GM19035 (cell line): ENCODE measurements around the gene SREK1IP1.
A peak's percentile ranks its signal among the peaks of the same experiment; 100 is the strongest.

Experiments
- ATAC-seq: cut with Tn5 transposase; IDR thresholded peaks from one replicate; pipeline ENCODE4 v1.9.1; 2021; ENCODE audit not compliant: unreplicated experiment

The SREK1IP1 gene

DNA sequence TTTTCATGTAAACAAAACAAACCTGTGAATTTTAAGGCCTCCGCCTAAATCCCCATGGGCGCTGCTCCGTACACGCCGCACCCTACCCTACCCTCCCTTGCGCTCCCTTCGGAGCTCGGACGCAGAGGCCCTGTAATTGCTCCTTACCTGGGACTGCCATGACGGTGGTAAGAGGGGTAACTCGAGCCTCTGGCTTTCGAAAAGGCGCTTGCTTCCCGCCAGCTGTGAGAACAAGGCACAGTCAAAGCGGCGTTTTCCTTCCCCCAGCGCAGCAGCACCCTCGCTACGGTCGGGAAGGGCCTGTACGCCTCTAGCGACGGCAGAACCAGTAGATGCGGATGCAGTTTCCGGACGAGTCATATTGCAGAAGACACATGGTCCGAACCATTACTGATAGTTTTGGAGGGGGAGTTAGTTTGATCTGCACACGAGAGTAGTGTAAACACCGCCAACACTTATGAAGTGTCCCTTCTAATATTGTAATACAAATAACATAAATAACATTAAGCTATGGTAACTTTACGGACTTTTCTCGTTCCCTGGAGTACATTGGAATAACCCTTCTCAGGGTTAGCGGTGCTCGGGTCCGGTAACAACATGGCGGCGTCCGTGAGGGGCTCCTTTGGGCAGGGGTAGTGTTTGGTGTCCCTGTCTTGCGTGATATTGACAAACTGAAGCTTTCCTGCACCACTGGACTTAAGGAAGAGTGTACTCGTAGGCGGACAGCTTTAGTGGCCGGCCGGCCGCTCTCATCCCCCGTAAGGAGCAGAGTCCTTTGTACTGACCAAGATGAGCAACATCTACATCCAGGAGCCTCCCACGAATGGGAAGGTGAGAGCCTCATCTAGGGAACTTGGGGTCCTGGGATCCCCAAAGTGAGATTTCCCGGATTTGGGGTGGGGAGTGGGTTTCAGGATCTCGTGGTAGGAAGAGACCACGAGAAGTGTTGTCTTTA, at the start of gene SREK1IP1, which contains the start of gene CWC27:
TSS of gene SREK1IP1 (minus strand) at position 334 of the 955 bp plus-strand sequence. CDS start at position 160, 174 bp downstream.
TSS of gene CWC27 (plus strand) at position 573 of the 955 bp plus-strand sequence. CDS start at position 790, 217 bp downstream.
- ATAC-seq: peak; percentile 98

DNA sequence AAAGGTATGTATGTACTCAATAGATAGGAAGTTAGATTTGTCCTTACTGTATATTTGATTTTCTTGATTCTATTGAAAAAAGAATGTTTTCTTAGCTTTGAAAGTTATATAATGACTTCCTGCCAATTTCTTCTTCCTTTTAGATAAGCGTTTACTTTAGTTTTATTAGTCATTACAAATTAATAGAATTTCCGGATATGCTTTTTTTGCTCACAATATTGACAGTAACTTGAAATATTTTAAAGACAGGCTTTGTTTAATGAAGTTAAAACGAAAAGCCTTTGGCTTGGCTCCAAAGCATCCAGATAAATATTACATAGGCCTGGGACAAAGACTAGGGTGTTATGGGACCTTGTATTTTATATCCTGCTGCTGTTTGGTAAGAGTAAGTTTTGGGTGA, 49.8 kb upstream of the SREK1IP1 start:
- no peak for ATAC-seq

DNA sequence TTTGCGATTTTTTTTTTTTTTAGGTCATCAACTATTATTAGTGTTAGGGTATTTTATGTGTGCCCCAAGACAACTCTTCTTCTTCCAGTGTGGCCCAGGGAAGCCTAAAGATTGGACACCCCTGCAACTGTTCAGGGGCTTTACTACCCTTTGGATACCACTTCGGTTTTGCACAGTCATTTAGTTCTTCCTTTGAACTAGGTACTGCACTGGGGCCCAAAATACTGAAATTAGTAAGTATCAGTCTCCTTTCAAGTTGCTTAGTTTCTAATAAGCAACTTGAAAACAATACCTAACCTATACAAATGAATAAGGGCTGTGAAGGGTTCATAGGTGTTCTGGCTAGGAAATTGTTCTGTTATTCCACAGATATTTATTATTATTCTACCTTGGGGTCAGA, 45.6 kb upstream of the SREK1IP1 start:
- peak; percentile 97 for ATAC-seq

DNA sequence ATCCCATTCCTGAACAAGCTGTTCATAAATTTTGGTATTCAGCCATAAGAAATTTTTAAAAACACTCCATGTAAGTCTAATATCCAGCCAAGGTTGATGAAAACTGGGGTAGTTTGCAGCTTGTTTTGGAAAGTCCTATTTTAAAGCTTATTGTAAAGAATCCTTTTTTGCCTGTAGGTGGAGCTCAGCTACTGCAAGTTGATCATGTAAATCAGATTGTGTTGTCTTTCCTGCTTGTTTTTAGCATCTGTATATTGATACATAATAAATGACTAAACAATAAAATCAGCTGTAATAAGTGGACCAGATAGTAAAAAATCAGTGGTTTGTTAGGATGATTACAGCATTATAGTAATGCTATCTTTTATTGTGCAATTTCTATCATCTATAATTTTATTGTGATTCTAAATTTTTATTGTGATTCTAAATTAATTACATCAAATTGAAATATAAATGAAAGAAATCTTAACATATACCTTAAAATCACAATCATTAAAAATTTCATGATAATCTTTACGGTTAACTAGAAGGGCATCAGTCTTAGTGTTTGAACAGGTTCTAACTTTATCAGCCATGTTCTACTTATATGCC, 42.7 kb upstream of the SREK1IP1 start:
- ATAC-seq: peak; percentile 49

DNA sequence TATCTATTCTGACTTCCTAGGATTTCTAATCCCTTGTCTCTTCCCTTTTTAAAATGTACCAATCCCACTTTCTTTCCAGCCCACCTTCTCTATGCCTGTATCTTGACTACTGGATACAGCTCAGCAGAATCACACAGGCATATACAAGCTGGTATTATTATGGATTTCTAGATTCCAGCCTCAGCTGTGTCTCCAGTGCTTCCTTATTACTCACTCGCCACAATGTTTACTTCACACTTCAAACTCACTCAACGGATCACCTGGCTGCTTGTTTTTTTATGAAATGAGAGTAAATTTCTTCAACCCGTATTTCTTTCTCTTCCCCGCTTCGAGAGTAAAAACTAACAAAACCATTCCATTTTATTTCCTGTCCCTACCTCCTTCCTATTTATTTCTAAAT, 39.0 kb upstream of the SREK1IP1 start:
- no peak for ATAC-seq

DNA sequence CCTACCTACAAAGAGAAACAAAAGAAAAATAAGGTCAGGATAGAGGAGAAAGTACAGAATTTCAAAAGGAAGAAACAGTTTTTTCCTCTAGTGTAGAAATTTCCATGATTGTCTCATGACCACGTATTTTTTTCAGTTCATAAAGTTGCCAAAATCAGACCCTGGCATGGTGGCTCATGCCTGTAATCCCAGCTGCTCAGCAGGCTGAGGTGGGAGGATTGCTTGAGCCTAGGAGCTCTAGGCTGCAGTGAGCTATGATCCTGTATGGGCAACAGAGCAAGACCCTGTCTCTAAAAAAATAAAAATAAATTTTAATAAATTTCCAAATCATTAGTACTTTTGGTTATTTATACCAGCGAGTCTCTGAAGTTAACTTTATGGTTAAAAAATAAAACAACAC, 38.0 kb upstream of the SREK1IP1 start:
- no peak for ATAC-seq

DNA sequence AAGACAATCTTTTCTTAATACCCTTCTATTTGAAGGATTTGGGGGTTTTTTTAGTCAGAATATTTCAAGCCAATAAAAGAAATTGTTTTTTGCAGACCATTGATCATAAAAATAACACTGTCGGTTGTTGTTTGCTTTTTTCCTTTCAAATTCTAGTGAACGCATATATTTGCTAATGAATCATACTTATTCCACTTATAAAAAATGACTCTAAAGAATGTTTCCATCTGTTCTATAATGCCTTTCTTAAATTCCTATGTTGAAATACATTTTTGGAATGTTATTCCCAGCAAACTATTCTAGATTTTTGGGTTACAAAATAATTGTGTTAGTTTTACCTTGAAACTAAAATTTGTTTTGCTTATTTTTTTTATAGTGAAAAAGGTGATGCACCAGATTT, 32.4 kb upstream of the SREK1IP1 start:
- no peak for ATAC-seq

DNA sequence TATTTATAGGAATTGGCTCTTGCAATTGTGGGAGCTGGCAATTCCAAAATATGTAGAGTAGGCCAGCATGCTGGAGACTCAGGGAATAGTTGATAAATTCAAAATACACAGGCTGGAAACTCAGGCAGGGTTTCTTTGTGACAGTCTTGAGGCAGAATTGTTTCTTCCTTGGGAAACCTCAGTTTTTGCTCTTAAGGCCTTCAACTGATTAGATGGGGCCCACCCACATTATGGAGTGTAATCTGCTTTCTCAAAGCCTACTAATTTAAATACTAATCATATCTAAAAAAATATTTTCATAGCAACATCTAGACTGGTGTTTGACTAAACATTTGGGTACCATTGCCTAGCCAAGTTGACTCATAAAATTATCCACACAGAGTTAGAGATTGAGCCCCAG, 27.8 kb upstream of the SREK1IP1 start:
- no peak for ATAC-seq

DNA sequence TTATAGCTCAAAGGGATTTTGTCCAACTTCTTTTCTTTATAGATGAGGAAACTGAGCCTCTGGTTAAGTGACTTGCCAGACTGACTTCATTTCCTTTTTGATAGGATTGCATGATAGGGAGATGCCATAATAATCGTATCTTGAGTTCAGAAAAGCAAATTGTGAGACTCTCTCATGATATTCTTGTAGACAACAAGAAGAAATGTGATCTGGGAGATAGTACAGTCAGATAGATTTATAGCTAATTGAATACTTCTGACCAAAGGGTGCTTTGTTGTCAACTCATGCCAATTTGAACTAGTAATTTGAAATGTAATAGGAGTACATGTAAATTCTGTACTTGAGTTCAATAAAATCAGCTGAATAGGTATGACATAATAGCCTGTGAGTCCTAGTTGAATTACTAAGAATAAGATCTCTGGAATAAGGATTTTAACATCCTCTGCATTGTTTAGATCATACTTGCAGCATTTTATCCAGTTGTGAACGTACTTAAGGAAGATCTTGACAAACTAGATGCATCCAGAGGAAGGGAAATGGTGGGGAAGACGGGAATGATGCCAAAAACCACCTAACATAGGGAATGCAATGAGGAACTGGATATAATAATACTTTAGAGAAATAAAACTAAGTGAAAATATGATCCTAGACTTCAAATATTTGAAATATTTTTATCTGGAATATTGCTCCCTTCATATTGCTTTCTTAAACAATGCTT, 25.7 kb upstream of the SREK1IP1 start:
- no peak for ATAC-seq

DNA sequence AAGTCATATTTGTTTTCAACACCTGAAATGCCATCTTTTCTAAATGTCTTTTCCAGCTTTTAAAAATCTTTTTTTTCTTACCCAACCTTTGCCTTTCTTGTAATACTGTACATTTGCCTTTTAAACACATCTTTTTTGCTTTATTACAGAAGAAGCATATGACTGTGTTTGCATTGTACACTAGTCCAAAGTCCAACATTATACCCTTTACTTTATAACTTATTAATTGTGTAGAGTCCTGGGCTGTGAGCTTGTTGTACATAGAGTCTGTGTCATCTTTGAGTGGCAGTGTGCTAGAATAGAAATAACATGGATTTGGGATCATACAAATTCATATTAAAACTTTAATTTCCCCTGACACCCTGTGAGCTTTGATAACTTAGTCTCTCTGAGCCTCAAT, 24.0 kb upstream of the SREK1IP1 start:
- no peak for ATAC-seq

DNA sequence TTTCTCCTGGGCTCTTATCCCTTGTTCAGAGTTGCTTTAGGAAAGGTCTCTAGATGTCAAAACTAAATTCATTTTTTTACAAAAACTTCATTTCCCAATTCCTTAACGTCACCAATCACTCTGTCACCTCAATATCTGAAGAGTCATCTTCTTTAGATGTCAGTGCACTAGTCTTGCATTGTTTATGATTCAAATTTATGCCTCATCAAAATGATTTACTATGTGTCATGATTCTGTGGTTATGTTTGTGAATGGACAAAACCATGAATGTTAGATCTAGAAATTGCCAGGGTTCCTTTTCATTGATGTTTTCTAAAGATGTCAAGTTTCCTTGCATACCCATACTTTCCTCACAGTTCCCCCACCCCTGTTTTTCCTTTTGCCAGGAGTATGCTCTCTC, 21.7 kb upstream of the SREK1IP1 start:
- no peak for ATAC-seq

DNA sequence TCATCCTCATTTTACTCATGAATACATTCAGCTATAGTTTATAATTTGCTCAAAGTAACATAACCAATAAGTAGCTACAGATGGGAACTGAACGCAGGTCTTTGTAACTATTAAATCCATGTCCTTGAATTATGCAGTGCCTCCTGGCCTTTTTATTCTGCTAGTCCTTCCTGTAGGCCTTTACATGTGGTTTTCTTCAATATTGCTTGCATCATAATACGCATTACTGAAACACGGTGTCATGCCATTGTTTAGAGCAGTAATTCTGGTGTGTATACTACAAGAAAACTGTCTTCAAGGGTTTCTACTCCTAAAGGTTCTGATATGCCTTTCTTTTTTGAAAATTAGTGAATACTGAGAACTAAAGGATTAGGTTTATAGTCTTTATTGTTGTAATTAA, 21.0 kb upstream of the SREK1IP1 start:
- no peak for ATAC-seq

DNA sequence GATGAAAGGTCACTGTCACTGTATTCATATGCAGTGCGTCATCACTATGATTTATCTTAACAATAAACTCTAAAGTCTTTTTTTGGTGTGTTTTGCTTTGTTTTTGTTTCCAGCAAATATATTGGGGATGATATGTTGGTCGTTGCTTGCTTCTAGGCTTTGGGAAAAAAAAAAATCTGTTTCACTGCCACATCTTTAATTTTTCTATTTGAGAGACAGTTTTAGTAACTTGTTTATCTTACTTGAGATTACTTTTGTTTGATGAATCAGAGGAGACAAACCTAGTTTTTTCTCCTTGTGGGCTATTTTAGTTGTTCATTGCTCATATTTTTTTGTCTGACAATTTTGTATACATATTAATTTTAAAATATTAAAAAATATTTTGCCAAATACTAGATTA, 19.7 kb upstream of the SREK1IP1 start:
- no peak for ATAC-seq

DNA sequence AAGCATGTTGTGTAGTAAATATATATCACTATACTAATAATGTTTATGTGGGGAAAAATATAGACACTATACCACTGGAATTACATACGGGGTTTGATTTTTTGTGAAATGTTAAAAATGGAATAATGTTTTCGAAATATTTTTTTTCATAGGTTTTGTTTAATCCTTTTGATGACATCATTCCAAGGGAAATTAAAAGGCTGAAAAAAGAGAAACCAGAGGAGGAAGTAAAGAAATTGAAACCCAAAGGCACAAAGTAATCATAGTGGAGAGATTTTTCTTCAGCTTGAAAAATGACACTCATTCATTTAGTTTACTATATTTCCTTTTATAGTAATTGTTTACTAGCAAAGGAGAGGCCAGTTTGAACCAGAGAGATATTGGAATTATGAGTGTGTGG, 17.9 kb upstream of the SREK1IP1 start:
- no peak for ATAC-seq

DNA sequence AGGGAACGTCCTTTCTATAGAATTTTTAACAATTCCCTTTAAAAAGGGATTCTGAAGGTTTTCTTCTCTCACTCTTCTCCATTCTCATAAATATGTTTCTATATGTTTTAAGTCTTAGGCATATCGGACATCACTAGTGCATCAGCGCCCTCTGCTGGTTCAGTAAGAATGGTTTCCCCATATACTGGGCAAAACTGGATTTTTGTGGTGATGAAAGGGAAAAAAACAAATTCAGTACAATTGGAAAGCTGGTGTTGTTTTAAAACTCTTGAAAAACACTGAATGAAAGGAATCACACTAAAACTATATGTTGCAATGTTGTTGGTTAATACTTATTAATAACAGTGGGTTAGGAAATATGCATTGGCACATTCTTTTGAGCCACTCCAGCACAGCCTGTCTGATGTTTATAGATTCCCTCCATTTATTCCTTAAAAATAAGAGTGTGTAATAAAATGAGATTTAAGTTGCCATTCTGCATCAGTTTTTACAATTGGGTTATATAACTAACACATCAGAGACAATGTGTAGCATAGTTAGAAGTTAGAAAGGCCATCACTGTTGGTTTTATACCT, 16.0 kb upstream of the SREK1IP1 start:
- peak; percentile 81 for ATAC-seq

DNA sequence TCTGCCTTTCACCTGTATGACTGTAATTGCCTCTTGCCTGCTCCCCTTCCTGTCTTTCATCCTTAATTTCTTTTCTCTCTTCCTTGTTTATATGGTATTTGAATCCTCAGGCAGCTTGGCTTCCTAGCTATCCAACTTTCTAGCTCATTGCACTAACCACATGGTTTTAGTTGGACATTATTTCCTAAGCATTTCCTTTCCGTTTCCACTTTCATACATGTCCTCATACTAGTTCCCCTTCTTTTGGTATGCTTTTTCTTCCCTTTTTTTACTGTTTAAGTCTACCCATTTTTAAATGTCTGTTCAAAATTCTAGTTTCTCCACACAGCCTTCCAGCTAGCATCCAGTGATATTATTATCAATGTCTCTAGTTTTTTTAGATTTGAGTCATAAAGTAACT, 6.8 kb upstream of the SREK1IP1 start:
- no peak for ATAC-seq

DNA sequence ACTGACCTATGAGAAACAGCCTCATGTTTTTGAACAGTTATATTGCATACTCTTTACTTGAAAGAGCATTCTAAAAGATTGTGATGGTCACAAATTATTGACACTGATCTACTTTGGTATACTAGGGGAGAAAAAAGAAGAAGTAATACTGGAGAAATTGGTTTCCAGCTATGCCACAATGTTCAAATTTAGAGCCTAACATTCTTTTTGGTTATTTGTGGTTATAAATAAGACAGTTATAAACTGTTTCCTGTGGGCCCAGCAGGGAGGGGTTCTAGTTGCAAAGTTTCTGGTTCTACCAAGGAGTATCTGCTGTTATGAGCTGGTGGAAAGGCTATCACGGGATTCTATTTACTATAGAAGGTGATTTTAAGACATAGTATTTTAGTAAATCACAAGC, 5.0 kb upstream of the SREK1IP1 start:
- peak; percentile 44 for ATAC-seq

DNA sequence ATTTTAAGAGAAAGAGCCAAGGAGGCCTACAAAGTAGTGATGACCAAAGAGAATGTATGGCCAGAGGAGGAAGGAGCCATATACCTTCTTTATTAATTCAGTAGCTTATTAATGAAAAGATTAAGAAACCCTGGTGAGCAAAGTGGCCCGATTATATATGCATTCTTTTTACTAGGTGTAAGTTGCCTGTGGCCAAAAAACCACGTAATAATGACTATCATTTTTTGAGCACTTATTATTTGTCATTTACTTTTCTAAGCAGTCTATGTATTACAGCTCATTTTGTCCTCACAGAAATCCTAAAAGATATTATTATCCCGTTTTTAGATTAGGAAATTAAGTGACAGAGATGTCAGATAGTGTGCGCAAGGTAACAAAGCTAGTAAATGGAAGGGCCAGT, 3.2 kb upstream of the SREK1IP1 start:
- ATAC-seq: no peak

DNA sequence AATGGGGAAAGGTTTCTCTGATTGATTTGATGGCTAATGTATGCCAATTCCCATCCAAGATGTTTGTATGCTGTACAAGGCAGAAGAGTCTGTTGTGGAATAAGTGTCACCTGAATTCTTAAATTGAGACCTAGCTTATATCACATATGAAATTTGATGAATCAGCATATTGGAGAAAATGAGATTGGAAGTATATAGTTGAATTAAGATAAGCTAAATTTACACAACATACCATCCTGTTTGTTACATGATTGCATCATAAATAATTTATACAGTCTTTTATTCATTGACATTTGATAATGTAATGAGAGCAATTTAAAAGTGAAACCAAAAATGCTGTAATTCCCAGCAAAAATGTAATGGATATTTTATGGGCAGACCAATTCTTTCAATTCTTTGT, 1.4 kb upstream of the SREK1IP1 start:
- ATAC-seq: no peak

DNA sequence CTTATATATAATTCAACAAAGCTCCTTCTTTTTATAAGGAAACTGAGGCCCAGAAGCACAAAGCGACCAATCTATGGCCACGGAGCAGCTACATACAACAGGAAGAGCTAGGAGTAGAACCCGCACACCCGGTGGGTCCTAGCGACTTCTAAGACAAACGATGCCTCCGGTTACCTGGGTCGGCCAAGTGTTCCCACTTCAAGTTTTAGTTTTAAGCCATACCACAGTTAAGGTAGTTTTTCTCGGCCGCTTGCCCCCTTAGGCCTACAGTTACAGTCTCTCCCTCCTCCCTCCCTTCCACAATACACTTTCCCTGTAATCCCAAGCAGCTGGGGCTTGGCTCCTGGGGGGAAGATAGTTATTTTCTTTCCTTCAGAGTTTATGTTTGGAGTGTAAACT, 533 bp downstream of the SREK1IP1 start:
- ATAC-seq: peak; percentile 12

DNA sequence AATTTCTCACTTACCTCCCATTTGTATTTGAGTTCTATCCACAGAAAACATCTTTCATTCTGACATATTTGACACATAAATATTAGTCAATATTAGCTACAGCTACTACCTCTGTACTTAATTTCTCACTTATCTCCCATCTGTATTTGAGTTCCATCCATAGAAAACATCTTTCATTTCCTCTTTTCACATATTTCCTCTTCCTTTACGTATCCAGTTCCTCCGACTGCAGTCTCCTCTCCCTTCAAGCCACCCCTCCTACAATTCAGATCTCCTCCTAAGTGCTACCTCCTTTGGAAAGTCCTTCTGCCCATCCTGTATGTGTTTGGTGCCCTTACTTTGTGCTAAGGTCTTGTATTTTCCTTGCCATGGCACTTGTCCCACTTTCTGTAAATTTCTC, 1.6 kb downstream of the SREK1IP1 start:
- ATAC-seq: no peak
